ENCODE results near the gene CCDC141. TPM values are rescaled to one million over a fixed set of nuclear protein-coding genes. Genes with fewer than 3 reads are reported as not detected.

The CCDC141 gene
- total RNA-seq, 4 donors from 2014 or later = 4.3 to 8.1 (median 6.1) TPM

GRCh38 chr2:178845566-178846457 lies 204.1 kb downstream of the CCDC141 start:
- WGBS, 2 donors = 65 to 69% methylated on average over 2 of the region's 2 CpGs
- TF ChIP-seq CTCF (IDR thresholded peaks at IDR 0.05) = no peak
- TF ChIP-seq POLR2A (IDR thresholded peaks at IDR 0.05) = no peak
- intact Hi-C loops (cut with DNase I) = no loop called here

GRCh38 chr2:178844701-178845100 lies 205.2 kb downstream of the CCDC141 start:
- TF ChIP-seq CTCF (IDR thresholded peaks at IDR 0.05) = no peak
- TF ChIP-seq POLR2A (IDR thresholded peaks at IDR 0.05) = no peak
- Histone ChIP-seq H3K4me1 (no peaks in the 10 kb centered on the region), H3K4me3 (replicated peaks in 1 of 3) (no peak overlapping the region), H3K9me3 (no peaks in the 10 kb centered on the region), H3K27ac (no peak overlapping the region), H3K36me3 (no peaks in the 10 kb centered on the region), H3K27me3 (no peaks in the 10 kb centered on the region)
- WGBS, 2 donors = 62 to 76% methylated on average over 2 of the region's 2 CpGs
- intact Hi-C loops (cut with DNase I) = no loop called here
- no peak for DNase-seq

More at GRCh38 chr2:178845566-178846457, 204.1 kb downstream of the CCDC141 start:
- no peak overlapping the region for H3K4me3 ChIP-seq (replicated peaks in 1 of 3)
- no peaks in the 10 kb centered on the region for H3K27me3 ChIP-seq
- no peak for DNase-seq
- H3K27ac ChIP-seq = no peak overlapping the region
- H3K36me3 ChIP-seq = no peaks in the 10 kb centered on the region
- no peaks in the 10 kb centered on the region for H3K4me1 ChIP-seq
- H3K9me3 ChIP-seq = no peaks in the 10 kb centered on the region

GRCh38 chr2:178844269-178844668 lies 205.7 kb downstream of the CCDC141 start:
- H3K4me1 ChIP-seq = no peaks in the 10 kb centered on the region
- no peaks in the 10 kb centered on the region for H3K9me3 ChIP-seq
- no peak overlapping the region for H3K27ac ChIP-seq
- 89 to 90% methylated on average over 4 of the region's 4 CpGs for WGBS, 2 donors
- DNase-seq = no peak
- no peaks in the 10 kb centered on the region for H3K36me3 ChIP-seq
- intact Hi-C loops (cut with DNase I) = no loop called here
- no peaks in the 10 kb centered on the region for H3K27me3 ChIP-seq
- H3K4me3 ChIP-seq (replicated peaks in 1 of 3) = no peak overlapping the region
- TF ChIP-seq POLR2A (IDR thresholded peaks at IDR 0.05) = no peak
- no peak for TF ChIP-seq CTCF (IDR thresholded peaks at IDR 0.05)

GRCh38 chr2:178843697-178844096 lies 206.2 kb downstream of the CCDC141 start:
- H3K4me3 ChIP-seq (replicated peaks in 1 of 3) = no peak overlapping the region
- no peak for TF ChIP-seq CTCF (IDR thresholded peaks at IDR 0.05)
- TF ChIP-seq POLR2A (IDR thresholded peaks at IDR 0.05) = no peak
- no peaks in the 10 kb centered on the region for H3K4me1 ChIP-seq
- intact Hi-C loops (cut with DNase I) = no loop called here
- WGBS, 2 donors = 92 to 95% methylated on average over 1 of the region's 1 CpG
- H3K27ac ChIP-seq = no peak overlapping the region
- DNase-seq = no peak
- H3K9me3 ChIP-seq = no peaks in the 10 kb centered on the region
- no peaks in the 10 kb centered on the region for H3K27me3 ChIP-seq
- no peaks in the 10 kb centered on the region for H3K36me3 ChIP-seq

- Histone ChIP-seq H3K27ac (no peak overlapping the region), H3K4me1 (no peaks in the 10 kb centered on the region), H3K4me3 (replicated peaks in 1 of 3) (no peak overlapping the region), H3K27me3 (no peaks in the 10 kb centered on the region), H3K9me3 (no peaks in the 10 kb centered on the region), H3K36me3 (no peaks in the 10 kb centered on the region)
- intact Hi-C loops (cut with DNase I) = no loop called here
- DNase-seq = no peak
- WGBS, 2 donors = 40 to 44% methylated on average over 4 of the region's 4 CpGs
- TF ChIP-seq POLR2A (IDR thresholded peaks at IDR 0.05) (no peak), CTCF (IDR thresholded peaks at IDR 0.05) (no peak)
Measured at GRCh38 chr2:178836807-178837206, 213.1 kb downstream of the CCDC141 start.
